GOT3 (cell line): ENCODE measurements around the gene MED25.

ENCODE experiments used
- DNase-seq: peaks from one replicate; lab custom pipeline; 2025; ENCODE audit warnings: mixed read lengths; lab: John Stamatoyannopoulos, UW

The MED25 gene

GRCh38 chr19:49873834-49874233, 55.7 kb downstream of the MED25 start:
- no peak for DNase-seq

- no peak for DNase-seq
These were observed 56.5 kb downstream of the MED25 start for GRCh38 chr19:49874503-49875157.

- DNase-seq = no peak
These were observed 57.1 kb downstream of the MED25 start for GRCh38 chr19:49875177-49875576.

DNA sequence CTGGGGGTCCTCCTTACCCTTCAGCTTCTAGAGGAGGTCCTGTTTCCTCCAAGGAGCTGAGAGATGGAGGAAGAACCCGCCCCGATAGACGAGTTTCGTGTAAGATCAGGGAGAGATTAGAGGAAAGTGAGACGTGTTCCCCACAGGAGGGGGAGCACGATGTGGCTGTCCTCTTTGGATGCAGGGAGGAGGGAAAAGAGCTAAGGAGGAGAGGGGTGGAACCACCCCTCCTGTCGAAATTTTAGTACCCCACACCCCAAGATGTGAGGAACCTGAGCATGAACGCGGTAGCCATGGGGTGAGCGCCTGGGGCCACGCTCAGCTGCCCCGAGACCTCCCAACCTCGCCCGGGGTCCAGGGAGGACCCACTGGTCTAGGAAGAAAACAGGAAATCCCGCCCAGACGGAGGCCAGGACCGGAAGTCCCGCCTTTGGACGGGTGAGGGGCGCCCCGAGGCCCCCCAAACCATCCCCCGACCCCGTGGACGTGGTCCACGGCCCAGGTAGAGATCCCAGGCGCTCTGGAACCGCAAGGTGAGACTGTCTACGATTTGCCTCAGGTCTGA, 57.9 kb downstream of the MED25 start:
- no peak for DNase-seq

- peak; percentile 90 for DNase-seq
These were observed 58.4 kb downstream of the MED25 start for GRCh38 chr19:49876422-49877019.

- DNase-seq = peak; percentile 96
These were observed 59.2 kb downstream of the MED25 start, which contains the start of the genes AKT1S1 and TBC1D17 for GRCh38 chr19:49877020-49877878. Gene AKT1S1 (minus strand): TSS chr19:49877355. CDS start chr19:49873295, 4,060 bp downstream. Gene TBC1D17 (plus strand): TSS chr19:49877702. CDS start chr19:49877724, 22 bp downstream.

DNA sequence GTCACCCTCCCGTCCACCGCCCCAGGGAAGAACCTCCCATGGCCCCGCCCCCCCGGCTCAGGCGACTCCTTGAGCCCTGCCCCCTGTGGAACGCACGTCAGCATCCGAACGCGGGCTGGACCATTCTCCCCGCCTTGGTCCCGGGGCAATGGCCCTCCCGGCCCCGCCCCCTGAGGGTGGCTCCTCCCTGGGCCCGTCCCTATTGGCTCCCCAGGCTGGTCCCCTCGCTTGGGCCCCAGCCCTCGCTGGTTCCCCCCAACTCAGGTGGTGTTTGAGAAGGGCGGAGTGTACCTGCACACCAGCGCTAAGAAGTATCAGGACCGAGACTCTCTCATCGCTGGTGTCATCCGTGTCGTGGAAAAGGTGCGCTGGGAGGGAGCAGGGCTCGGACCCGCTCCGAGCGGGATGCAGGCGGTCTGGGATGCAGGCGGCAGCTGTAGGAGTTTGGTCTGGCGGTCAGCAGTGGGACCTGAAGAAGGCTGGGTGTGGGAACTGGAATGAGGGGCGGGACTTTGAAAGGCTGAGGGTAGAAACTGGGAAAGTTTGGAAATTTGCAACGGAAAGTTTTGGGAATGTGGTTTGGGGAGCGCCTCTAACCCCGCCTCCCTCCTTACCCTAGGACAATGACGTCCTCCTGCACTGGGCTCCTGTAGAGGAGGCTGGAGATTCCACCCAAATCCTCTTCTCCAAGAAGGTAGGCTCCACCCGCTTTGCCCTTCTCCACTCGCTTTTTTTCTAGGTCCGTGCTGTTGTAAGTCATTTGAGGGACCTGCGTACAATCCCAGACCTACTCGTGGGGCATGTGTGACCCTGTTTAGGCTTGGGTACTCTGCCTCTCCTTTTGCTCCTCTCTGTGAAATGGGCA, 60.0 kb downstream of the MED25 start:
- peak; percentile 92 for DNase-seq

DNA sequence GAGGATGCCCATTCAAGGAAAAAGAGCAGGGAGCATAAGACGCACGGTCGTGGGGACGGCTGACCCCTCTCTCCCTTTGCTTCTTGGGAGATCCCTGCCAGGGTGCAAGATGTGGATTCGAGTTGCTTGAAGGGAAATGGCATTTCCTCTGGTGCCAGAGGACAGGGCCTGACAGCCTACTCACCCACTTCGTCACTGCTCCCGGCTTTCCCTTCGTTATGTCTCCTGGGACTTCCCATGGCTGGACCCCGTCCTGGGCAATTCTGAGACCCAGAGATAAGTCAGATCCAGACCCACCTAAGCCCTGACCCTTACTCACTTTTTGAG, 60.6 kb downstream of the MED25 start:
- DNase-seq = no peak

DNA sequence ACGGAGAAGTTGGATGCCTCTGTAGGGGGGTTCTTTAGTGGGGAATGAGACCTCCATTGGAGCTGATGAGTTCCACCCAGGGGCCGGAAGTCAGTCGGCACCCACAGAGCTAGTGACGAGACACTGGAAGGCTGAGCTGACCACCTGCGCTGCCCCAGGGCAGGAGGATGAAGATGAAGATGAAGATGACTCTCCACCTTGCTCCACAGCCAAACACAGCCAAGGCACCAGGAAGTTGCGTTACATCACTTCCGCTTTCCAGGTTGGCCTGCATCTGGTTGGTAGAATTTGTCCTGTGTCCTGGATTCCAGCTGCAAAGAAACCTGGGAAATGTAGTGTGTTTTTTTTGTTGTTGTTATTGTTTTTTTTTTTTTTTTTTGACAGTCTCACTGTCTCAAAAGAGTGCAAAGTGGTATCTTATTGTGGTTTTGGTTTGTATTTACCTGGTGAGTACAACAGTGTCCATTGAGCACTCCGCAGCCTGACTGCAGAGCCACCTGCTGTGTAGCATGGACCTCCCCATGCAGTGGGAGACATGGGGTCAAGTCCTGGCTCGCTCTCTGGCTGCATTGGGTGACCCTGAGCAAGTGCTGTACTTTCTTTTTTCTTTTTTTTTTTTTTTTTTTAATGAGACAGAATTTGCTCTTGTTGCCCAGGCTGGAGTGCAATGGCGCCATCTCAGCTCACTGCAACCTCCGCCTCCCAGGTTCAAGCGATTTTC, 61.3 kb downstream of the MED25 start:
- DNase-seq = no peak

- DNase-seq = no peak
These were observed 62.2 kb downstream of the MED25 start for GRCh38 chr19:49880162-49880869.

DNA sequence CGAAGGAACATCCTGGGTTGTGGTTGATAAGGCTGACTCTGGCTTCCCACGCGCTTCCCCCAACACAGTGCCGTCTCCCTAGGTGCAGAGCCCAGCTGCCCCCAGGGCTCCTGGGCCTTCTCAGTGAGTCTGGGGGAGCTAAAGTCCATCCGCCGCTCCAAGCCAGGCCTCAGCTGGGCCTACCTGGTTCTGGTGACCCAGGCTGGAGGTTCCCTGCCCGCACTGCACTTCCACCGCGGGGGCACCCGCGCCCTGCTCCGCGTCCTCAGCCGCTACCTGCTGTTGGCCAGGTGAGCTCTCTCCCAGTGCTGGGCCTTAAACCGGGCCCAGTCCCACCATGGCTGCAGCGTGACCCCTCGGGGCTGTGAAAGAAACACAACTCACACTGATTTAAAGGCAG, 63.1 kb downstream of the MED25 start:
- no peak for DNase-seq

GRCh38 chr19:49881672-49882394, 63.7 kb downstream of the MED25 start:
- DNase-seq = no peak

GRCh38 chr19:49882643-49883042, 64.6 kb downstream of the MED25 start:
- no peak for DNase-seq

DNA sequence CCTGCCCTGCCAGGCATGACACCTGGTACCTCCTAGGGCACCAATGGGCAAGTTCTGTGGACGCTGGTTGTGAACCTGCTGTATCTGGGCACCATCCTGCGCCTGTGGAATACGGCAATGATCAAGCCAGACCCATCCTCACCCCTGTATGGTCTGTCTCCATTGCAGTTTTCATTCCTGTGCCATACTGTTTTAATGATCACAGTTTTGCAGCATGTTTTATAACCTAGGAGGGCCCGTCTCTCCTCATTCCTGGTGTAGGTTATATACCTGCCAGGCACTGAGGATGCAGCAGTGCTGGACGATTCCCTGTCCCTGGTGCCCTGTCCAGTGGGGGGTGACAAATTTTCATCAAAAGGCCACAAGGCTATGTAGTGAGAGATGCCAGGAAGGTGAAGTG, 65.0 kb downstream of the MED25 start:
- no peak for DNase-seq

GRCh38 chr19:49884109-49884508, 66.0 kb downstream of the MED25 start:
- no peak for DNase-seq

GRCh38 chr19:49884760-49885159, 66.7 kb downstream of the MED25 start:
- DNase-seq = no peak
